ENCODE measurements around the gene FLNB. TPM values are rescaled to one million over a fixed set of nuclear protein-coding genes. Genes with fewer than 3 reads are reported as not detected.

FLNB gene
- total RNA-seq, 1 donor from 2014 or later = 216 TPM

GRCh38 chr3:57973715-57974477 is 34.3 kb upstream of the FLNB start:
- no peak overlapping the region for H3K4me3 Mint-ChIP-seq (ENCODE audit: unreplicated experiment)
- H3K36me3 Mint-ChIP-seq (ENCODE audit: low read depth, unreplicated experiment) = no peaks in the 10 kb centered on the region
- DNase-seq (ENCODE audit: low spot score) = no peak
- H3K27me3 Mint-ChIP-seq (ENCODE audit: unreplicated experiment) = peaks cover 7% of the 10 kb centered on the region
- TF ChIP-seq, protein P1, sequence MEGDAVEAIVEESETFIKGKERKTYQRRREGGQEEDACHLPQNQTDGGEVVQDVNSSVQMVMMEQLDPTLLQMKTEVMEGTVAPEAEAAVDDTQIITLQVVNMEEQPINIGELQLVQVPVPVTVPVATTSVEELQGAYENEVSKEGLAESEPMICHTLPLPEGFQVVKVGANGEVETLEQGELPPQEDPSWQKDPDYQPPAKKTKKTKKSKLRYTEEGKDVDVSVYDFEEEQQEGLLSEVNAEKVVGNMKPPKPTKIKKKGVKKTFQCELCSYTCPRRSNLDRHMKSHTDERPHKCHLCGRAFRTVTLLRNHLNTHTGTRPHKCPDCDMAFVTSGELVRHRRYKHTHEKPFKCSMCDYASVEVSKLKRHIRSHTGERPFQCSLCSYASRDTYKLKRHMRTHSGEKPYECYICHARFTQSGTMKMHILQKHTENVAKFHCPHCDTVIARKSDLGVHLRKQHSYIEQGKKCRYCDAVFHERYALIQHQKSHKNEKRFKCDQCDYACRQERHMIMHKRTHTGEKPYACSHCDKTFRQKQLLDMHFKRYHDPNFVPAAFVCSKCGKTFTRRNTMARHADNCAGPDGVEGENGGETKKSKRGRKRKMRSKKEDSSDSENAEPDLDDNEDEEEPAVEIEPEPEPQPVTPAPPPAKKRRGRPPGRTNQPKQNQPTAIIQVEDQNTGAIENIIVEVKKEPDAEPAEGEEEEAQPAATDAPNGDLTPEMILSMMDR (IDR thresholded peaks at IDR 0.05; ENCODE audit: unreplicated experiment) = no peak
- H3K4me1 Mint-ChIP-seq (ENCODE audit: unreplicated experiment) = peaks cover 40% of the 10 kb centered on the region
- H3K27ac Mint-ChIP-seq (ENCODE audit: unreplicated experiment) = no peak overlapping the region
- no peaks in the 10 kb centered on the region for H3K9me3 Mint-ChIP-seq (ENCODE audit: unreplicated experiment)

- H3K4me1 Mint-ChIP-seq (ENCODE audit: unreplicated experiment) = peaks cover 34% of the 10 kb centered on the region
- H3K36me3 Mint-ChIP-seq (ENCODE audit: low read depth, unreplicated experiment) = no peaks in the 10 kb centered on the region
- no peak for DNase-seq (ENCODE audit: low spot score)
- H3K4me3 Mint-ChIP-seq (ENCODE audit: unreplicated experiment) = no peak overlapping the region
- H3K9me3 Mint-ChIP-seq (ENCODE audit: unreplicated experiment) = no peaks in the 10 kb centered on the region
- TF ChIP-seq, protein P1 (IDR thresholded peaks at IDR 0.05; ENCODE audit: unreplicated experiment) = no peak
- peak overlapping the region; percentile 27 for H3K27ac Mint-ChIP-seq (ENCODE audit: unreplicated experiment)
- H3K27me3 Mint-ChIP-seq (ENCODE audit: unreplicated experiment) = peaks cover 7% of the 10 kb centered on the region
These were observed 33.3 kb upstream of the FLNB start for GRCh38 chr3:57974796-57975388.

- Mint-ChIP-seq H3K27me3 (ENCODE audit: unreplicated experiment) (peaks cover 7% of the 10 kb centered on the region), H3K4me3 (ENCODE audit: unreplicated experiment) (no peak overlapping the region), H3K27ac (ENCODE audit: unreplicated experiment) (no peak overlapping the region), H3K9me3 (ENCODE audit: unreplicated experiment) (no peaks in the 10 kb centered on the region), H3K36me3 (ENCODE audit: low read depth, unreplicated experiment) (no peaks in the 10 kb centered on the region), H3K4me1 (ENCODE audit: unreplicated experiment) (peaks cover 12% of the 10 kb centered on the region)
- DNase-seq (ENCODE audit: low spot score) = no peak
- TF ChIP-seq, protein P1 (IDR thresholded peaks at IDR 0.05; ENCODE audit: unreplicated experiment) = no peak
These were observed 30.4 kb upstream of the FLNB start for GRCh38 chr3:57977818-57978235.

DNA sequence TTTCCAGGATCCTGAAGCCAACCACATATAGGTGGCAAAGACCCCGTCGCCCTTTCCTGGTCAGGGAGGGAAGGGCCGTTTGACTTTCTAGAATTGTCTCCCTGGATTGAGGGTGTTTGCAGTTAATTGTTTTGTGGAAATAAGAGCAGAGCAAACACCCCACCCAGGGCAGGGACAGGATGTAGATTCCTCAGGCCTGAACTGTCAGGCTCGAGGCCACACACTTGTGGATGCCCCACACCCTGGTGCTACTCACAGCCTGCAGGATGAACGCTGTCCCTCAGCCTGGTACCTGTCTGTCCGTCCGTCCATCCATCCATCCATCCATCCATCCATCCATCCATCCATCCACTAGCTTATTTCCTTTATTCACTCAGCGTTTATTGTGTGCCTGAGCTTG is 29.9 kb upstream of the FLNB start:
- H3K9me3 Mint-ChIP-seq (ENCODE audit: unreplicated experiment) = no peaks in the 10 kb centered on the region
- H3K36me3 Mint-ChIP-seq (ENCODE audit: low read depth, unreplicated experiment) = no peaks in the 10 kb centered on the region
- no peak overlapping the region for H3K4me3 Mint-ChIP-seq (ENCODE audit: unreplicated experiment)
- H3K27me3 Mint-ChIP-seq (ENCODE audit: unreplicated experiment) = peaks cover 7% of the 10 kb centered on the region
- TF ChIP-seq, protein P1 (IDR thresholded peaks at IDR 0.05; ENCODE audit: unreplicated experiment) = no peak
- DNase-seq (ENCODE audit: low spot score) = no peak
- H3K4me1 Mint-ChIP-seq (ENCODE audit: unreplicated experiment) = peaks cover 10% of the 10 kb centered on the region
- H3K27ac Mint-ChIP-seq (ENCODE audit: unreplicated experiment) = no peak overlapping the region

- H3K27ac Mint-ChIP-seq (ENCODE audit: unreplicated experiment) = no peak overlapping the region
- no peak overlapping the region for H3K4me3 Mint-ChIP-seq (ENCODE audit: unreplicated experiment)
- H3K36me3 Mint-ChIP-seq (ENCODE audit: low read depth, unreplicated experiment) = no peaks in the 10 kb centered on the region
- TF ChIP-seq, protein P1 (IDR thresholded peaks at IDR 0.05; ENCODE audit: unreplicated experiment) = no peak
- peaks cover 6% of the 10 kb centered on the region for H3K27me3 Mint-ChIP-seq (ENCODE audit: unreplicated experiment)
- no peaks in the 10 kb centered on the region for H3K9me3 Mint-ChIP-seq (ENCODE audit: unreplicated experiment)
- H3K4me1 Mint-ChIP-seq (ENCODE audit: unreplicated experiment) = peaks cover 6% of the 10 kb centered on the region
- no peak for DNase-seq (ENCODE audit: low spot score)
These were observed 27.8 kb upstream of the FLNB start for GRCh38 chr3:57980416-57980815.

Measured in endothelial cell (in vitro differentiated cells).